Panc1 (cell line): ENCODE measurements around the gene TMEM259.

ENCODE experiments used
- CTCF ChIP-seq: fragments of 450-650 bp; IDR thresholded peaks from 2 replicates; pipeline ENCODE4 v1.5.1; 2017; ENCODE audit warnings: mild to moderate bottlenecking
- POLR2AphosphoS5 ChIP-seq: IDR thresholded peaks from 2 replicates; pipeline ENCODE4 v1.6.1; 2012; ENCODE audit warnings: mild to moderate bottlenecking, low read depth, low read length, moderate library complexity
- REST ChIP-seq, 2 experiments: IDR thresholded peaks; 2 replicates each; pipeline ENCODE4 v1.6.1; 2011 to 2012; ENCODE audit warnings: low read depth in 2 of 2, control low read depth in 1 of 2, low read length in 1 of 2, mild to moderate bottlenecking in 1 of 2, moderate library complexity in 1 of 2; ENCODE audit not compliant: insufficient read depth in 1 of 2
- SIN3A ChIP-seq: IDR thresholded peaks from 2 replicates; pipeline ENCODE4 v1.6.1; 2012; ENCODE audit warnings: low read depth, mild to moderate bottlenecking, low read length, moderate library complexity, borderline replicate concordance; ENCODE audit not compliant: insufficient read depth
- TCF7L2 ChIP-seq: IDR thresholded peaks from 2 replicates; pipeline ENCODE4 v1.6.1; 2011; ENCODE audit warnings: mild to moderate bottlenecking, low read depth, low read length, inconsistent platforms

GRCh38 chr19:1066251-1066747 lies 45.4 kb upstream of the TMEM259 start:
- no peak for TF ChIP-seq REST (IDR thresholded peaks at IDR 0.05; ENCODE audit: insufficient read depth in 1 of 2, low read depth in 2 of 2, low read length in 1 of 2)
- TF ChIP-seq CTCF, result no peak
- TF ChIP-seq POLR2AphosphoS5, result no peak
- TF ChIP-seq SIN3A, result no peak
- TF ChIP-seq TCF7L2, result no peak
